ENCODE measurements around the gene KCTD16.

Gene KCTD16

GRCh38 chr5:144352330-144352729, 181.7 kb downstream of the KCTD16 start:
- DNase-seq = no peak

- DNase-seq = no peak
Observed at GRCh38 chr5:144352732-144353317, 182.2 kb downstream of the KCTD16 start.

- DNase-seq = no peak
Observed at GRCh38 chr5:144356489-144356888, 185.8 kb downstream of the KCTD16 start.

GRCh38 chr5:144361406-144361805, 190.7 kb downstream of the KCTD16 start:
- no peak for DNase-seq

- DNase-seq = no peak
Observed at GRCh38 chr5:144365885-144366284, 195.2 kb downstream of the KCTD16 start.

- DNase-seq = no peak
Observed at GRCh38 chr5:144367991-144368390, 197.3 kb downstream of the KCTD16 start.

GRCh38 chr5:144368556-144368955, 197.9 kb downstream of the KCTD16 start:
- no peak for DNase-seq

- DNase-seq = no peak
Observed at GRCh38 chr5:144369006-144369405, 198.3 kb downstream of the KCTD16 start.

GRCh38 chr5:144370273-144370672, 199.6 kb downstream of the KCTD16 start:
- no peak for DNase-seq

- DNase-seq = no peak
Observed at GRCh38 chr5:144374637-144375036, 204.0 kb downstream of the KCTD16 start.

GRCh38 chr5:144377207-144377606, 206.5 kb downstream of the KCTD16 start:
- no peak for DNase-seq

- no peak for DNase-seq
Observed at GRCh38 chr5:144378681-144379080, 208.0 kb downstream of the KCTD16 start.

GRCh38 chr5:144385597-144385996, 214.9 kb downstream of the KCTD16 start:
- DNase-seq = no peak

- no peak for DNase-seq
Observed at GRCh38 chr5:144386315-144386714, 215.6 kb downstream of the KCTD16 start.

GRCh38 chr5:144390133-144390532, 219.5 kb downstream of the KCTD16 start:
- no peak for DNase-seq

- no peak for DNase-seq
Observed at GRCh38 chr5:144391044-144391443, 220.4 kb downstream of the KCTD16 start.

GRCh38 chr5:144393641-144394435, 223.2 kb downstream of the KCTD16 start:
- DNase-seq = no peak

- no peak for DNase-seq
Observed at GRCh38 chr5:144395704-144396103, 225.0 kb downstream of the KCTD16 start.

- DNase-seq = no peak
Observed at GRCh38 chr5:144403058-144403457, 232.4 kb downstream of the KCTD16 start.

GRCh38 chr5:144403817-144404420, 233.2 kb downstream of the KCTD16 start:
- no peak for DNase-seq

- DNase-seq = no peak
Observed at GRCh38 chr5:144404672-144405071, 234.0 kb downstream of the KCTD16 start.

GRCh38 chr5:144405991-144406390, 235.3 kb downstream of the KCTD16 start:
- no peak for DNase-seq

GRCh38 chr5:144406442-144406841, 235.8 kb downstream of the KCTD16 start:
- DNase-seq = no peak

All from CD4-positive, alpha-beta T cell treated with Interferon gamma for 1 hour (primary cell).